WI38 (cell line): ENCODE measurements around the gene GGA2.

Experiments
- H3K4me3 ChIP-seq: 2 replicates; pipeline ENCODE4 v1.5.1; 2011; ENCODE audit warnings: low read depth, mild to moderate bottlenecking, control low read depth, low read length
- TF ChIP-seq, protein P1 (sequence below): IDR thresholded peaks from 2 replicates; pipeline ENCODE4 v1.5.1; 2012; ENCODE audit warnings: low read depth, mild to moderate bottlenecking, control low read depth, low read length

GGA2 gene

GRCh38 chr16:23506606-23506994, 3.7 kb downstream of the GGA2 start:
- no peak overlapping the region for H3K4me3 ChIP-seq

GRCh38 chr16:23505671-23506605, 4.4 kb downstream of the GGA2 start:
- H3K4me3 ChIP-seq, result no peak overlapping the region
- TF ChIP-seq, protein P1, sequence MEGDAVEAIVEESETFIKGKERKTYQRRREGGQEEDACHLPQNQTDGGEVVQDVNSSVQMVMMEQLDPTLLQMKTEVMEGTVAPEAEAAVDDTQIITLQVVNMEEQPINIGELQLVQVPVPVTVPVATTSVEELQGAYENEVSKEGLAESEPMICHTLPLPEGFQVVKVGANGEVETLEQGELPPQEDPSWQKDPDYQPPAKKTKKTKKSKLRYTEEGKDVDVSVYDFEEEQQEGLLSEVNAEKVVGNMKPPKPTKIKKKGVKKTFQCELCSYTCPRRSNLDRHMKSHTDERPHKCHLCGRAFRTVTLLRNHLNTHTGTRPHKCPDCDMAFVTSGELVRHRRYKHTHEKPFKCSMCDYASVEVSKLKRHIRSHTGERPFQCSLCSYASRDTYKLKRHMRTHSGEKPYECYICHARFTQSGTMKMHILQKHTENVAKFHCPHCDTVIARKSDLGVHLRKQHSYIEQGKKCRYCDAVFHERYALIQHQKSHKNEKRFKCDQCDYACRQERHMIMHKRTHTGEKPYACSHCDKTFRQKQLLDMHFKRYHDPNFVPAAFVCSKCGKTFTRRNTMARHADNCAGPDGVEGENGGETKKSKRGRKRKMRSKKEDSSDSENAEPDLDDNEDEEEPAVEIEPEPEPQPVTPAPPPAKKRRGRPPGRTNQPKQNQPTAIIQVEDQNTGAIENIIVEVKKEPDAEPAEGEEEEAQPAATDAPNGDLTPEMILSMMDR, result no peak

More at GRCh38 chr16:23506606-23506994, 3.7 kb downstream of the GGA2 start:
- TF ChIP-seq, protein P1, result no peak

DNA sequence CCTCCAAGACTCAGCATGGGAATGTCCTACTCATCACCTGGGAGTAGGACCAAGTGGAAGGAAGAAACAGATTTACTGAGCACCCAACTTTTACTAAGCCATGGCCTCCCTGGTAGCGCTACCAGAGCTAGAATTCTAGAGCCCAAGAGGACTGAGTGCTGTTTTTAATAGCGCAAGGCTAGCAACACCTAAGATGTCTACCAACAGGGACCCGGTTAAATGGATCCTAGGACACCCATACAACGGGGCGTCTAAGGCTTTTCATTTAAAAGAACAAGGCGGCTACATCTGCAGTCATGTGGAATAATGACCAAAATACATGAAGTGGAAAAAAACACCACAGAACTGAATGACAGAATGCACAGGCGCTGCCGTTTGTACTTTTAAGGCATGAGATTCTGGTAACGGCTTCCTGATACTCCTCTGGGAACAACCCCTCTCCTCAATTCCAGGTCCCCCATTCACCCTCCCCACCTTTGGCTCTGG, 5.1 kb downstream of the GGA2 start:
- TF ChIP-seq, protein P1, result no peak

DNA sequence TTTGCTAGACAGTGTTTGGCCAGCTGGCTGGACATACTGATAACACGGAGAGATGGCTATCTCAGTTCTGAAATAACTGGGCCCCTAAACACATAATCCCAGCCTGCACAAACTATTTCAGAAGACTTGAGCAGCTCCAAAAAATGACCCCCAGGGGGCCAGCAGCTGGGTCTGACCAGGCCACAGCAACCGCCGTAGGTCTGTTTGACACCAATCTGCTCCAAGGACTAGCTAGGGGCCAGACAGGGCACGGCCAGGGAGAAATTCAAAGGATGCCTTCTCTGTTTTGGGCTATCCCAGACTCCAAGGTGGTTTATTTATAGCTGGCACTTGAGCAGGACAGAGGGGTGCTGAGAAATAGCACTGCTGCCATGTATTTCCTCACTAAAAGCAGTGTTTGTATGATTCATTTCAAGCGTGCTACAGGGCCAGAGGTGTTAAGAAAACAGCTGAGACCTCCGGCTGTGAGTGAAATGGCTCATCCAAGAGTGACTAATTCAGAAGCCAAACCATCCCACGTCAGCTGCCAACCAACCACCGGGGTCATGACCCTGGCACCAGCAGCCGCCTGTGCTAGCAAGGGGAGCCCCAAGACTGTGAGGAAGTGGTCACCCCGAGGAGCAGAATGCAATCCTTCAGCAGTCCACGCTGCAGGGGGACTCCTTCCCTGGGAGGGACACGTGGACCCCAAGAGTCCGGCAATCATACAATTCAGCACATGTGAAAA, 5.7 kb downstream of the GGA2 start:
- TF ChIP-seq, protein P1, result no peak
- no peak overlapping the region for H3K4me3 ChIP-seq

More for the DNA sequence above, 5.1 kb downstream of the GGA2 start:
- H3K4me3 ChIP-seq, result no peak overlapping the region

- no peak overlapping the region for H3K4me3 ChIP-seq
- TF ChIP-seq, protein P1, result no peak
Measured at GRCh38 chr16:23504076-23504452, 6.2 kb downstream of the GGA2 start.

GRCh38 chr16:23502466-23502865, 7.8 kb downstream of the GGA2 start:
- H3K4me3 ChIP-seq, result no peak overlapping the region

More at GRCh38 chr16:23502466-23502865, 7.8 kb downstream of the GGA2 start:
- TF ChIP-seq, protein P1, result no peak
